ENCODE measurements around the gene PPP1R37. TPM values are rescaled to one million over a fixed set of nuclear protein-coding genes. Genes with fewer than 3 reads are reported as not detected.

The PPP1R37 gene
- total and polyA plus RNA-seq, 4 donors: 1.8 to 10.4 (median 9.3) TPM

DNA sequence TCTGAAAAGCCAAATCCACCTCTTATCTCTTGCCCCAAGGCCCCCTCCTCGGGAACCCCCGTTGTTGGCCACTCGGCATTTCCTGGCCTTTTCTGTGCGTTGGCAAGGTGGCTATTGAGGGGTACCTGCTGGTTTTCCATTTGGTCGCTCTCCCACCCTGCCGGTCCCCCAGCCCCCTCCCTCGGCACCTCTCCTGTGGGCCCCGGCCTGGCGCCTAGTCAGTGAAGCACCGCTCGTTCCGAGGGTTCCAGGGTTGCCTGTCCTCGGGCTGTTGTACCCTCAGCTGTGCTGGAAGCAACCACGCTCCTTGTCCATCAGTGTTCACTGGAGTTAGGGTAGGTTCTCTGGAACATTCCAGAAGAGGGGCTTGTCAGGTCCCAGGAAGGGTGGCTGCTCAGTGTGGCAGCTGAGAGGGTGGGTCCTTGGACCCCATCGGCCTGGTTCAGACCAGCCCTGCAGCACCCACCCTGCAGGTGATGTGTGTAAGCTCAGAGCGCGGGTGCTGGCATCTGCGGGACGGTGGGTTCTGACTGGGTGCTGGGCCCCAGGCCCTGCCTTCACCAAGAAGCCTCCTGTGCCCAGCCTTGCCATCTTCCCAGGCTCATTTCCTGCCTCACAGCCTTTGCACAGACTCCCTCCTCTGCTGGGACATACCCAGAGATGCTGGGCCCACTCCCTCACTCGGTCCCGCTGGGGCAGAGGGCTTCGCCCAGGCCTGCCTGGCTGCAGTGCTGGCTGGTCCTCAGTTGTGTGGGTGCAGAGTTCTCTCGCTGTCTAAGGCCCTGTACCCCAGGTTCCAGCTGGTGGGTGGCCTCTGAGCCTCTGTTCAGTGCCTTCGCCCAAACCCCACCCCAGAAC lies 46.5 kb downstream of the PPP1R37 start:
- 97% methylated on average over 24 of the region's 24 CpGs for WGBS
- Histone ChIP-seq H3K4me1 (ENCODE audit: control insufficient read depth in 4 of 4, insufficient read depth in 4 of 4, low read length in 3 of 4) (no peaks in the 10 kb centered on the region), H3K36me3 (ENCODE audit: control insufficient read depth in 4 of 4, insufficient read depth in 3 of 4, low read depth in 1 of 4, low read length in 3 of 4) (peaks cover 0 to 3% (median 0%) of the 10 kb centered on the region in 4 donors), H3K9ac (ENCODE audit: low read depth in 1 of 2, low read length in 2 of 2) (no peak overlapping the region), H3K27ac (ENCODE audit: low read depth in 1 of 2, low read length in 2 of 2) (no peak overlapping the region), H3K9me3 (ENCODE audit: control insufficient read depth in 4 of 4, low read length in 3 of 4) (no peaks in the 10 kb centered on the region), H3K4me3 (ENCODE audit: low read depth in 1 of 3, low read length in 3 of 3) (no peak overlapping the region), H3K27me3 (ENCODE audit: control insufficient read depth in 4 of 4, insufficient read depth in 4 of 4, low read length in 3 of 4) (no peaks in the 10 kb centered on the region)
- no peak for TF ChIP-seq RXRA (IDR thresholded peaks at IDR 0.05)
- TF ChIP-seq SP1 (IDR thresholded peaks at IDR 0.05): no peak
- TF ChIP-seq, protein P1, sequence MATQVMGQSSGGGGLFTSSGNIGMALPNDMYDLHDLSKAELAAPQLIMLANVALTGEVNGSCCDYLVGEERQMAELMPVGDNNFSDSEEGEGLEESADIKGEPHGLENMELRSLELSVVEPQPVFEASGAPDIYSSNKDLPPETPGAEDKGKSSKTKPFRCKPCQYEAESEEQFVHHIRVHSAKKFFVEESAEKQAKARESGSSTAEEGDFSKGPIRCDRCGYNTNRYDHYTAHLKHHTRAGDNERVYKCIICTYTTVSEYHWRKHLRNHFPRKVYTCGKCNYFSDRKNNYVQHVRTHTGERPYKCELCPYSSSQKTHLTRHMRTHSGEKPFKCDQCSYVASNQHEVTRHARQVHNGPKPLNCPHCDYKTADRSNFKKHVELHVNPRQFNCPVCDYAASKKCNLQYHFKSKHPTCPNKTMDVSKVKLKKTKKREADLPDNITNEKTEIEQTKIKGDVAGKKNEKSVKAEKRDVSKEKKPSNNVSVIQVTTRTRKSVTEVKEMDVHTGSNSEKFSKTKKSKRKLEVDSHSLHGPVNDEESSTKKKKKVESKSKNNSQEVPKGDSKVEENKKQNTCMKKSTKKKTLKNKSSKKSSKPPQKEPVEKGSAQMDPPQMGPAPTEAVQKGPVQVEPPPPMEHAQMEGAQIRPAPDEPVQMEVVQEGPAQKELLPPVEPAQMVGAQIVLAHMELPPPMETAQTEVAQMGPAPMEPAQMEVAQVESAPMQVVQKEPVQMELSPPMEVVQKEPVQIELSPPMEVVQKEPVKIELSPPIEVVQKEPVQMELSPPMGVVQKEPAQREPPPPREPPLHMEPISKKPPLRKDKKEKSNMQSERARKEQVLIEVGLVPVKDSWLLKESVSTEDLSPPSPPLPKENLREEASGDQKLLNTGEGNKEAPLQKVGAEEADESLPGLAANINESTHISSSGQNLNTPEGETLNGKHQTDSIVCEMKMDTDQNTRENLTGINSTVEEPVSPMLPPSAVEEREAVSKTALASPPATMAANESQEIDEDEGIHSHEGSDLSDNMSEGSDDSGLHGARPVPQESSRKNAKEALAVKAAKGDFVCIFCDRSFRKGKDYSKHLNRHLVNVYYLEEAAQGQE (IDR thresholded peaks at IDR 0.05): no peak
- TF ChIP-seq FOXA1 (IDR thresholded peaks at IDR 0.05): no peak
- no peak for TF ChIP-seq CTCF (IDR thresholded peaks at IDR 0.05; ENCODE audit: low read depth, low read length, missing input control)
- TF ChIP-seq JUND (IDR thresholded peaks at IDR 0.05): no peak
- TF ChIP-seq ZBTB33 (IDR thresholded peaks at IDR 0.05): no peak
- TF ChIP-seq, protein P2, sequence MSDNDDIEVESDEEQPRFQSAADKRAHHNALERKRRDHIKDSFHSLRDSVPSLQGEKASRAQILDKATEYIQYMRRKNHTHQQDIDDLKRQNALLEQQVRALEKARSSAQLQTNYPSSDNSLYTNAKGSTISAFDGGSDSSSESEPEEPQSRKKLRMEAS (IDR thresholded peaks at IDR 0.05): no peak
- TF ChIP-seq GABPA (IDR thresholded peaks at IDR 0.05 in 1 of 2, conservative IDR thresholded peaks at IDR 0.05 in 1 of 2): no peak
- TF ChIP-seq NR2F2 (IDR thresholded peaks at IDR 0.05): no peak
- TF ChIP-seq, protein P3, sequence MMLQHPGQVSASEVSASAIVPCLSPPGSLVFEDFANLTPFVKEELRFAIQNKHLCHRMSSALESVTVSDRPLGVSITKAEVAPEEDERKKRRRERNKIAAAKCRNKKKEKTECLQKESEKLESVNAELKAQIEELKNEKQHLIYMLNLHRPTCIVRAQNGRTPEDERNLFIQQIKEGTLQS (IDR thresholded peaks at IDR 0.05): no peak
- TF ChIP-seq EGR1 (IDR thresholded peaks at IDR 0.05; ENCODE audit: low read depth in 2 of 2): no peak
- no peak for TF ChIP-seq YY1 (IDR thresholded peaks at IDR 0.05)
- no peak for TF ChIP-seq RAD21 (IDR thresholded peaks at IDR 0.05)
- TF ChIP-seq HNF4G (IDR thresholded peaks at IDR 0.05): no peak
- no peak for TF ChIP-seq TAF1 (conservative IDR thresholded peaks at IDR 0.05)
- no peak for TF ChIP-seq FOXA2 (IDR thresholded peaks at IDR 0.05)
- no peak for TF ChIP-seq HNF4A (conservative IDR thresholded peaks at IDR 0.05)
- DNase-seq (ENCODE audit: low spot score): no peak
